Heart left ventricle (tissue), 13 donors: ENCODE results near the gene MAP3K10.

Experiments used
- POLR2A ChIP-seq, 2 donors: fragments of 450-650 bp; IDR thresholded peaks; one replicate each; pipeline ENCODE4 v1.6.1; 2017; ENCODE audit warnings: antibody characterized with exemption in 2 of 2, mild to moderate bottlenecking in 2 of 2, moderate library complexity in 2 of 2
- TF ChIP-seq, protein P1 (sequence below), 12 donors: fragments of 200-600 bp; sonication (generic) in 4 of 12; IDR thresholded peaks; one replicate each; pipeline versions ENCODE4 v1.5.0 to v1.8.0; 2018 to 2022; ENCODE audit warnings: antibody characterized with exemption in 12 of 12, mild to moderate bottlenecking in 5 of 12
- donor health status: ischemic (EF 13 %, LVEDD 7.1; RV severe dilation, severe dysfunction).
- donor health status: DM: no; HTN: yes; CAD: no.
- donor health status: DM: no; HTN: no; CAD: no.
- donor health status: ischemic (EF 25% LVEDD 6.9; RV normal size, moderate dysfunction).
- donor health status: ischemic (EF 25% LVEDD 5.7; RV mildly dilated, moderate dysfunction).
- donor health status: ischemic (EF 35%, LVEDD 5.7; RV mildly dilated, moderate dysfunction).
- donor health status: nonischemic (EF 11% LVEDD 7.7; RV severe dilation, severe dysfunction).
- donor health status: DM: yes; HTN: yes; CAD: no.
- donor health status: PGD.
- donor health status: ischemic (EF 29% LVEDD 5.4; RV normal size, mild dysfunction).
- donor health status: nonischemic (EF 23%, LVEDD 6.1; RV moderate dilation, normal function).

DNA sequence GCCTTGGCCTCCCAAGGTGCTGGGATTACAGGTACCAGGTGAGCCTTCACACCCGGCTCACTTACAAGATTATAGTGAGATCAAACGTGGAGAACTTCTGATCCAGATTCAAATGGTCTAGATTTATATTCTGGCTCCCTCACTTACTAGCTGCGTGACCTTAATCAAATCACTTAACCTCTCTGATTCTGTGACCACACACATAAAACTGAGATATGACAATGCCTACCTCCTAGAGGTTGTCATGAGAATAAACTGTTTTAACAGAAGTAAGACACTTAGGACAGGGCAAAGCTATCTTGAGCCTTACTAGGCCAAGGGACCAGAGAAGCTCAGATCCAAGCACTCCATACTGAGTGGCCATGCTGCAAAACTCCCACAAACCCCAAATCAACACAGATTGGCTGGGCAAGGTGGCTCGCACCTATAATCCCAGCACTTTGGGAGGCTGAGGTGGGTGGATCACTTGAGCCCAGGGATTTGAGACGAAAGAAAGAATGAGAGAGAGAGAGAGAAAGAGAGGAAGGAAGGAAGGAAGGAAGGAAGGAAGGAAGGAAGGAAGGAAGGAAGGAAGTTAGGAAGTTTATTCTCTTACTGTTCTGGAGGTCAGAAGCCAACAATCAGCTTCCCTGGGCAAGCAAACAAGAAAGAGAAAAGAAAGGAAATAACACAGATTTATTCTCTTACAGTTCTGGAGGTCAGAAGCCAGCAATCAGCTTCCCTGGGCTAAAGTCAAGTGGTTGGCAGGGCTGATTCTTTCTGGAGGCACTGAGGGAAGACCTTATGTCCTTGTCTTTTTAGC is 46.1 kb upstream of the MAP3K10 start:
- TF ChIP-seq, protein P1, sequence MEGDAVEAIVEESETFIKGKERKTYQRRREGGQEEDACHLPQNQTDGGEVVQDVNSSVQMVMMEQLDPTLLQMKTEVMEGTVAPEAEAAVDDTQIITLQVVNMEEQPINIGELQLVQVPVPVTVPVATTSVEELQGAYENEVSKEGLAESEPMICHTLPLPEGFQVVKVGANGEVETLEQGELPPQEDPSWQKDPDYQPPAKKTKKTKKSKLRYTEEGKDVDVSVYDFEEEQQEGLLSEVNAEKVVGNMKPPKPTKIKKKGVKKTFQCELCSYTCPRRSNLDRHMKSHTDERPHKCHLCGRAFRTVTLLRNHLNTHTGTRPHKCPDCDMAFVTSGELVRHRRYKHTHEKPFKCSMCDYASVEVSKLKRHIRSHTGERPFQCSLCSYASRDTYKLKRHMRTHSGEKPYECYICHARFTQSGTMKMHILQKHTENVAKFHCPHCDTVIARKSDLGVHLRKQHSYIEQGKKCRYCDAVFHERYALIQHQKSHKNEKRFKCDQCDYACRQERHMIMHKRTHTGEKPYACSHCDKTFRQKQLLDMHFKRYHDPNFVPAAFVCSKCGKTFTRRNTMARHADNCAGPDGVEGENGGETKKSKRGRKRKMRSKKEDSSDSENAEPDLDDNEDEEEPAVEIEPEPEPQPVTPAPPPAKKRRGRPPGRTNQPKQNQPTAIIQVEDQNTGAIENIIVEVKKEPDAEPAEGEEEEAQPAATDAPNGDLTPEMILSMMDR (IDR thresholded peaks at IDR 0.05) = no peak
- no peak for TF ChIP-seq POLR2A (IDR thresholded peaks at IDR 0.05)
